Fibroblast of upper back skin (primary cell): Measurements from ENCODE around the gene MTUS2.

Experiments used
- DNase-seq: peaks from one replicate; pipeline ENCODE4 v3.0.0-alpha.2; 2013

Gene MTUS2

GRCh38 chr13:29266756-29267733 is 446.9 kb downstream of the MTUS2 start:
- no peak for DNase-seq

GRCh38 chr13:29270271-29270985 is 450.3 kb downstream of the MTUS2 start:
- DNase-seq = no peak

- no peak for DNase-seq
Measured at GRCh38 chr13:29271606-29272005, 451.5 kb downstream of the MTUS2 start.

GRCh38 chr13:29279356-29280254 is 459.5 kb downstream of the MTUS2 start:
- DNase-seq = no peak

GRCh38 chr13:29281932-29282495 is 461.9 kb downstream of the MTUS2 start:
- no peak for DNase-seq

- no peak for DNase-seq
Measured at GRCh38 chr13:29284726-29285125, 464.6 kb downstream of the MTUS2 start.

- no peak for DNase-seq
Measured at GRCh38 chr13:29287237-29287636, 467.1 kb downstream of the MTUS2 start.

GRCh38 chr13:29292045-29292444 is 471.9 kb downstream of the MTUS2 start:
- no peak for DNase-seq

- DNase-seq = peak; percentile 11
Measured at GRCh38 chr13:29294821-29295220, 474.7 kb downstream of the MTUS2 start.

GRCh38 chr13:29301027-29301426 is 480.9 kb downstream of the MTUS2 start:
- DNase-seq = no peak

- DNase-seq = no peak
Measured at GRCh38 chr13:29304148-29304547, 484.0 kb downstream of the MTUS2 start.

GRCh38 chr13:29310806-29311205 is 490.7 kb downstream of the MTUS2 start:
- DNase-seq = no peak

GRCh38 chr13:29315847-29316246 is 495.7 kb downstream of the MTUS2 start:
- DNase-seq = no peak

GRCh38 chr13:29317828-29318227 is 497.7 kb downstream of the MTUS2 start:
- no peak for DNase-seq

GRCh38 chr13:29318741-29319140 is 498.6 kb downstream of the MTUS2 start:
- DNase-seq = no peak

- no peak for DNase-seq
Measured at GRCh38 chr13:29319451-29319850, 499.3 kb downstream of the MTUS2 start.

GRCh38 chr13:29323954-29324353 is 503.8 kb downstream of the MTUS2 start:
- DNase-seq = no peak

GRCh38 chr13:29324601-29325000 is 504.5 kb downstream of the MTUS2 start:
- DNase-seq = peak; percentile 6

GRCh38 chr13:29328501-29328900 is 508.4 kb downstream of the MTUS2 start:
- DNase-seq = no peak

- DNase-seq = no peak
Measured at GRCh38 chr13:29336356-29336755, 516.2 kb downstream of the MTUS2 start.

GRCh38 chr13:29339386-29340272 is 519.5 kb downstream of the MTUS2 start:
- DNase-seq = no peak
